K562 (cell line): ENCODE data around the gene CARD8. TPM values are rescaled to one million over a fixed set of nuclear protein-coding genes. Genes with fewer than 3 reads are reported as not detected.

ENCODE experiments used
- CREM ChIP-seq: IDR thresholded peaks from 2 replicates; pipeline ENCODE4 v1.6.1; 2014; ENCODE audit warnings: antibody characterized with exemption, low read depth
- FOSL1 ChIP-seq: fragments of 200-800 bp; sonication (Bioruptor generic); conservative IDR thresholded peaks from 2 replicates; pipeline ENCODE4 v1.6.1; 2016; ENCODE audit warnings: missing genetic modification characterization, missing compliant biosample characterization
- HOXB6 ChIP-seq: fragments of 250-450 bp; sonication (Bioruptor Pico); IDR thresholded peaks from 2 replicates; pipeline ENCODE4 v1.5.1; 2022; ENCODE audit warnings: mild to moderate bottlenecking, borderline replicate concordance
- MBD2 ChIP-seq: sonication (generic); IDR thresholded peaks from 2 replicates; pipeline ENCODE4 v1.6.1; 2016; ENCODE audit warnings: low read depth, borderline replicate concordance
- MYC ChIP-seq, 2 experiments: fragments of 250-450 bp in 1 of 2; sonication (Bioruptor Pico) in 1 of 2; IDR thresholded peaks; 2 replicates each; pipeline versions ENCODE4 v1.5.1 to v1.6.1; 2012 to 2021; ENCODE audit warnings: low read depth in 2 of 2, borderline replicate concordance in 1 of 2, improper control_type of control experiment in 1 of 2, low read length in 1 of 2, mild to moderate bottlenecking in 1 of 2, moderate library complexity in 1 of 2
- MYNN ChIP-seq, 2 experiments: sonication (generic); formaldehyde crosslinking in 1 of 2; IDR thresholded peaks; 2 replicates each; pipeline versions ENCODE4 v1.5.0 to v1.6.1; 2016 to 2020; ENCODE audit warnings: antibody characterized with exemption in 1 of 2, missing genetic modification reagents in 1 of 2
- NFE2 ChIP-seq: IDR thresholded peaks from 2 replicates; pipeline ENCODE4 v1.6.1; 2014; ENCODE audit warnings: antibody characterized with exemption, low read depth
- NFYB ChIP-seq: IDR thresholded peaks from 2 replicates; pipeline ENCODE4 v1.6.1; 2011; ENCODE audit warnings: mild to moderate bottlenecking, moderate library complexity; ENCODE audit not compliant: insufficient read length; ENCODE audit errors: extremely low read depth
- RBM25 ChIP-seq: fragments of 200-400 bp; formaldehyde crosslinking; IDR thresholded peaks from 2 replicates; pipeline ENCODE4 v1.6.1; 2018; ENCODE audit warnings: low read length, low read depth, moderate library complexity; ENCODE audit not compliant: severe bottlenecking
- RCOR1 ChIP-seq, 2 experiments: IDR thresholded peaks; 2 replicates each; pipeline ENCODE4 v1.6.1; 2012; ENCODE audit warnings: low read depth in 2 of 2, low read length in 2 of 2, borderline replicate concordance in 1 of 2, improper control_type of control experiment in 1 of 2
- SRF ChIP-seq, 2 experiments: fragments of 250-450, 450-650 bp in 1 of 2; sonication (Bioruptor Pico) in 1 of 2; sonication (generic) in 1 of 2; formaldehyde crosslinking; IDR thresholded peaks; 2 replicates each; pipeline versions ENCODE4 v1.5.0 to v1.5.1; 2020 to 2022; ENCODE audit warnings: mild to moderate bottlenecking in 1 of 2, missing genetic modification reagents in 1 of 2
- TCF7L2 ChIP-seq: fragments of 150-350 bp; IDR thresholded peaks from 2 replicates; pipeline ENCODE4 v1.6.1; 2016; ENCODE audit warnings: low read depth, mild to moderate bottlenecking, low read length, moderate library complexity
- ZNF175 ChIP-seq: fragments of 200-800 bp; sonication (Bioruptor generic); IDR thresholded peaks from 2 replicates; pipeline ENCODE4 v1.6.1; 2016; ENCODE audit warnings: low read depth, mild to moderate bottlenecking, missing genetic modification characterization, missing compliant biosample characterization
- polyA plus RNA-seq, 8 experiments: library from polyadenylated mRNA; depleted of rRNA in 4 of 8; stranded (reverse) in 5 of 8; unstranded in 3 of 8; fragments of >200 nt; fragmentation: Nextera tagmentation in 2 of 8; fragmentation: Illumina TruSeq in 1 of 8; extraction: Ambion mirVana in 2 of 8; extraction: Trizol in 1 of 8; gene quantifications; 2 replicates each; pipeline versions ENCODE4 v1.2.1 to v1.2.3, GENCODE V29; 2011 to 2014; ENCODE audit warnings: inconsistent platforms in 1 of 8, missing spikeins in 1 of 8
- total RNA-seq, 7 experiments: library from RNA; depleted of rRNA in 6 of 7; stranded (reverse); fragments of >200 nt in 6 of 7; fragmentation: Illumina TruSeq in 2 of 7; extraction: Trizol in 2 of 7; gene quantifications; 2 replicates each; pipeline versions ENCODE4 v1.2.1 to v1.2.3, GENCODE V29; 2011 to 2021; ENCODE audit warnings: low replicate concordance in 1 of 7
- TF ChIP-seq, protein P1 (sequence below), 2 experiments: fragments of 450-650 bp; formaldehyde crosslinking in 1 of 2; IDR thresholded peaks; 2 replicates each; pipeline versions ENCODE4 v1.4.0 to v1.6.1; 2014 to 2020; ENCODE audit warnings: mild to moderate bottlenecking in 2 of 2, borderline replicate concordance in 1 of 2, low read depth in 1 of 2
- TF ChIP-seq, protein P2 (sequence below): fragments of 250-450 bp; sonication (Bioruptor Pico); IDR thresholded peaks from 2 replicates; pipeline ENCODE4 v1.4.0; 2020; ENCODE audit warnings: borderline replicate concordance

The CARD8 gene
- total and polyA plus RNA-seq, 9 of the 15 experiments (the other 6 are each of a cell fraction or from before 2014, with no cell fraction given) = 11.5 to 26.4 (median 20.8) TPM

DNA sequence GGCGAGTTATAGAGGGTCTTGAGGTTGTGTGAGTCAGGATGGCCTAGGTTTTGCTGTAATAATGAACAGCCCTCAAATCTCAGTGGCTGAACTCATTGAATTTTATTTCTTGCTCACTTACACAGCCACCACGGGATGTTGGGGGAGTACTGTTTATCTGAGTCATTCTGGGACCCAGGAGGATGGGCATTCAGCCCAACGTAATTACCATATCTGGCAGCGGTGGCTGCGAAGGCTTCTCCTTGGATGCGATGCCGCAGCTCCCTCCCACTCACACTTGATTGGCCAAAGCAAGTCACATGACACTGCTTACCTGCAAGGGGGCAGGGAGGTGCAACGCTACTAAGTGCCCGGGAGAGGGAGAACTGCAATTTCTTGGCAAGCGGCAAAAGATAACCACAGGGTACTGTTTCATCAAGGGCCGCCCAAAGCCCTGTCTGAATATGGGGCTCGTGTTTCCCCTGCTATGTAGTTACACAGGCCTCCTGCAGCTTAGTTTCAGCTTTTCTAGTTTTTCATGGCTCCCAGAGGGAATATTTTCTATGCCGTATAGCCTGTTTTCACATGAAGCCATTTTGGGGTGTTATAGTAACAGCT is 65.3 kb downstream of the CARD8 start (continued):
- no peak for TF ChIP-seq MYC (IDR thresholded peaks at IDR 0.05; ENCODE audit: low read depth, low read length)
- no peak for TF ChIP-seq MYC (CRISPR knock-in tag; IDR thresholded peaks at IDR 0.05; ENCODE audit: borderline replicate concordance, low read depth)
- TF ChIP-seq NFE2 = peak; percentile 62; the same call in 1 of the 2 replicates
- TF ChIP-seq RBM25 = peak; percentile 92
- peak; percentile 98 for TF ChIP-seq NFYB
- TF ChIP-seq TCF7L2 = no peak
- TF ChIP-seq, protein P1, sequence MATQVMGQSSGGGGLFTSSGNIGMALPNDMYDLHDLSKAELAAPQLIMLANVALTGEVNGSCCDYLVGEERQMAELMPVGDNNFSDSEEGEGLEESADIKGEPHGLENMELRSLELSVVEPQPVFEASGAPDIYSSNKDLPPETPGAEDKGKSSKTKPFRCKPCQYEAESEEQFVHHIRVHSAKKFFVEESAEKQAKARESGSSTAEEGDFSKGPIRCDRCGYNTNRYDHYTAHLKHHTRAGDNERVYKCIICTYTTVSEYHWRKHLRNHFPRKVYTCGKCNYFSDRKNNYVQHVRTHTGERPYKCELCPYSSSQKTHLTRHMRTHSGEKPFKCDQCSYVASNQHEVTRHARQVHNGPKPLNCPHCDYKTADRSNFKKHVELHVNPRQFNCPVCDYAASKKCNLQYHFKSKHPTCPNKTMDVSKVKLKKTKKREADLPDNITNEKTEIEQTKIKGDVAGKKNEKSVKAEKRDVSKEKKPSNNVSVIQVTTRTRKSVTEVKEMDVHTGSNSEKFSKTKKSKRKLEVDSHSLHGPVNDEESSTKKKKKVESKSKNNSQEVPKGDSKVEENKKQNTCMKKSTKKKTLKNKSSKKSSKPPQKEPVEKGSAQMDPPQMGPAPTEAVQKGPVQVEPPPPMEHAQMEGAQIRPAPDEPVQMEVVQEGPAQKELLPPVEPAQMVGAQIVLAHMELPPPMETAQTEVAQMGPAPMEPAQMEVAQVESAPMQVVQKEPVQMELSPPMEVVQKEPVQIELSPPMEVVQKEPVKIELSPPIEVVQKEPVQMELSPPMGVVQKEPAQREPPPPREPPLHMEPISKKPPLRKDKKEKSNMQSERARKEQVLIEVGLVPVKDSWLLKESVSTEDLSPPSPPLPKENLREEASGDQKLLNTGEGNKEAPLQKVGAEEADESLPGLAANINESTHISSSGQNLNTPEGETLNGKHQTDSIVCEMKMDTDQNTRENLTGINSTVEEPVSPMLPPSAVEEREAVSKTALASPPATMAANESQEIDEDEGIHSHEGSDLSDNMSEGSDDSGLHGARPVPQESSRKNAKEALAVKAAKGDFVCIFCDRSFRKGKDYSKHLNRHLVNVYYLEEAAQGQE (IDR thresholded peaks at IDR 0.05; ENCODE audit: borderline replicate concordance) = peak; percentile 53; the same call in 1 of the 2 replicates
- TF ChIP-seq, protein P1 (CRISPR knock-in tag; IDR thresholded peaks at IDR 0.05; ENCODE audit: low read depth) = no peak
- TF ChIP-seq RCOR1 (IDR thresholded peaks at IDR 0.05; ENCODE audit: borderline replicate concordance in 1 of 2, low read depth in 2 of 2, low read length in 2 of 2) = peak in 1 of 2 experiments; percentile 75; a peak in 1 of 4 replicates
- no peak for TF ChIP-seq ZNF175
- TF ChIP-seq CREM = peak; percentile 32; the same call in 1 of the 2 replicates
- 0 out of 2 replicates have a peak, but pooled peaks have one; percentile 33 for TF ChIP-seq MBD2
- TF ChIP-seq FOSL1 (tag) = peak; percentile 54; the same call in 1 of the 2 replicates
- 0 out of 2 replicates have a peak, but pooled peaks have one; percentile 24 for TF ChIP-seq MYNN (IDR thresholded peaks at IDR 0.05)
- no peak for TF ChIP-seq MYNN (CRISPR knock-in tag; IDR thresholded peaks at IDR 0.05)
- TF ChIP-seq, protein P2, sequence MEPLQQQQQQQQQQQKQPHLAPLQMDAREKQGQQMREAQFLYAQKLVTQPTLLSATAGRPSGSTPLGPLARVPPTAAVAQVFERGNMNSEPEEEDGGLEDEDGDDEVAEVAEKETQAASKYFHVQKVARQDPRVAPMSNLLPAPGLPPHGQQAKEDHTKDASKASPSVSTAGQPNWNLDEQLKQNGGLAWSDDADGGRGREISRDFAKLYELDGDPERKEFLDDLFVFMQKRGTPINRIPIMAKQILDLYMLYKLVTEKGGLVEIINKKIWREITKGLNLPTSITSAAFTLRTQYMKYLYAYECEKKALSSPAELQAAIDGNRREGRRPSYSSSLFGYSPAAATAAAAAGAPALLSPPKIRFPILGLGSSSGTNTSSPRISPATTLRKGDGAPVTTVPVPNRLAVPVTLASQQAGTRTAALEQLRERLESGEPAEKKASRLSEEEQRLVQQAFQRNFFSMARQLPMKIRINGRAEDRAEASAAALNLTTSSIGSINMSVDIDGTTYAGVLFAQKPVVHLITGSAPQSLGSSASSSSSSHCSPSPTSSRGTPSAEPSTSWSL (CRISPR knock-in tag) = no peak
- TF ChIP-seq SRF (CRISPR knock-in tag; IDR thresholded peaks at IDR 0.05) = peak in 1 of 2 experiments; percentile 90; a peak in 2 of 4 replicates
- no peak for TF ChIP-seq HOXB6 (CRISPR knock-in tag)
